ENCODE results near the gene PIK3C2G. TPM values are rescaled to one million over a fixed set of nuclear protein-coding genes. Genes with fewer than 3 reads are reported as not detected.
A peak's percentile ranks its signal among the peaks of the same experiment; 100 is the strongest.

The PIK3C2G gene
- total RNA-seq, 4 donors from 2014 or later = 0.10 to 0.88 (median 0.40) TPM; not detected in 1

DNA sequence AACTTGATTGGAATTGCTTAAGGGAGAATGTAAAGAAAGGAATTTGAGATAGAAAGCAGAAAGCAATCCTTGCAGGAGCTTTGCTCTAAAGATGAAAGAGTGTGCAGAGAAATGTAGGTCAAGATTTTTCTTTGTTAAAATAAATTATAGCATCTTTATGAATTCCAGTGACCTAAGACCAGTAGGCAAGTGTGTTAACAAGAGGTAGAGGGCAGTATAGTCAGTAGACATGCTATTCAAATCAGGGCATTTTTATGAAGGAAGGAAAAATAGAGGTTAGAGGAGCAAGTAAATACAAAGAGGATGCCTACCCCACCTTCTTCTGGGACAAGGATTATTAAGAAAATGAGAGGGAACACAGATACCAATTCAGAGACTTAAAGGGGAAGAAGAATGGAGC, 328.0 kb downstream of the PIK3C2G start:
- DNase-seq = no peak
- TF ChIP-seq, protein P1, sequence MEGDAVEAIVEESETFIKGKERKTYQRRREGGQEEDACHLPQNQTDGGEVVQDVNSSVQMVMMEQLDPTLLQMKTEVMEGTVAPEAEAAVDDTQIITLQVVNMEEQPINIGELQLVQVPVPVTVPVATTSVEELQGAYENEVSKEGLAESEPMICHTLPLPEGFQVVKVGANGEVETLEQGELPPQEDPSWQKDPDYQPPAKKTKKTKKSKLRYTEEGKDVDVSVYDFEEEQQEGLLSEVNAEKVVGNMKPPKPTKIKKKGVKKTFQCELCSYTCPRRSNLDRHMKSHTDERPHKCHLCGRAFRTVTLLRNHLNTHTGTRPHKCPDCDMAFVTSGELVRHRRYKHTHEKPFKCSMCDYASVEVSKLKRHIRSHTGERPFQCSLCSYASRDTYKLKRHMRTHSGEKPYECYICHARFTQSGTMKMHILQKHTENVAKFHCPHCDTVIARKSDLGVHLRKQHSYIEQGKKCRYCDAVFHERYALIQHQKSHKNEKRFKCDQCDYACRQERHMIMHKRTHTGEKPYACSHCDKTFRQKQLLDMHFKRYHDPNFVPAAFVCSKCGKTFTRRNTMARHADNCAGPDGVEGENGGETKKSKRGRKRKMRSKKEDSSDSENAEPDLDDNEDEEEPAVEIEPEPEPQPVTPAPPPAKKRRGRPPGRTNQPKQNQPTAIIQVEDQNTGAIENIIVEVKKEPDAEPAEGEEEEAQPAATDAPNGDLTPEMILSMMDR (IDR thresholded peaks at IDR 0.05) = no peak
- TF ChIP-seq POLR2A (IDR thresholded peaks at IDR 0.05) = no peak
- intact Hi-C loops (cut with DNase I) = no loop called here

DNA sequence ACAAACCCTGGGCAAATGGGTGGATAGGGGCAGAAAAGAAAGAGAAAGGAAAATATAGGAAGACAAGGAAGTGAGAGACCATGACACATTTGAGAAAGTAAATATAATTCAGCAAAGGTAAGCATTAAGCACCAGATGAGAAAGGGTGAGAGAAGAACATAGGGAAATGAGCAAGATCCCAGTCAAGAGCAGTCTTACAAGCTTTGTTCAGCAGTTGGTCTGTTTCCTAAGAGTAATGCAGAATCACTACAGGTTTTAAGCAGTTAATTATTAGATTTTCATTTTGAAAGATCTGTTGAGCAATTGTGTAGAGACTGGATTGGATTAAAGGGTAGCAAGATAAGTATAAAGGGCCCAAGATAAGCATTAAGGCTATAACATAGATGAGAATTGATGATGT, 330.2 kb downstream of the PIK3C2G start:
- H3K27me3 ChIP-seq = no peaks in the 10 kb centered on the region
- H3K27ac ChIP-seq = no peak overlapping the region
- intact Hi-C loops (cut with DNase I) = no loop called here
- TF ChIP-seq, protein P1 (IDR thresholded peaks at IDR 0.05) = no peak
- TF ChIP-seq POLR2A (IDR thresholded peaks at IDR 0.05) = no peak
- H3K4me1 ChIP-seq = peaks cover 5 to 10% of the 10 kb centered on the region in 2 donors
- no peak for DNase-seq
- H3K9me3 ChIP-seq = no peaks in the 10 kb centered on the region
- no peak overlapping the region for H3K4me3 ChIP-seq (replicated peaks in 1 of 3)
- no peaks in the 10 kb centered on the region for H3K36me3 ChIP-seq

More for the DNA sequence above, 328.0 kb downstream of the PIK3C2G start:
- H3K27ac ChIP-seq = no peak overlapping the region
- no peaks in the 10 kb centered on the region for H3K4me1 ChIP-seq
- no peaks in the 10 kb centered on the region for H3K36me3 ChIP-seq
- no peaks in the 10 kb centered on the region for H3K27me3 ChIP-seq
- no peaks in the 10 kb centered on the region for H3K9me3 ChIP-seq
- H3K4me3 ChIP-seq (replicated peaks in 1 of 3) = no peak overlapping the region

GRCh38 chr12:18595412-18595811, 334.1 kb downstream of the PIK3C2G start:
- Histone ChIP-seq H3K27ac (peak overlapping the region in 2 of 3 donors; percentile 23 to 69), H3K27me3 (no peaks in the 10 kb centered on the region), H3K4me3 (replicated peaks in 1 of 3) (no peak overlapping the region), H3K36me3 (no peaks in the 10 kb centered on the region), H3K9me3 (no peaks in the 10 kb centered on the region), H3K4me1 (peaks cover 5 to 11% of the 10 kb centered on the region in 2 donors)
- DNase-seq = peak; percentile 13 to 53
- intact Hi-C loops (cut with DNase I) = no loop called here
- TF ChIP-seq, protein P1 (IDR thresholded peaks at IDR 0.05) = no peak
- no peak for TF ChIP-seq POLR2A (IDR thresholded peaks at IDR 0.05)

DNA sequence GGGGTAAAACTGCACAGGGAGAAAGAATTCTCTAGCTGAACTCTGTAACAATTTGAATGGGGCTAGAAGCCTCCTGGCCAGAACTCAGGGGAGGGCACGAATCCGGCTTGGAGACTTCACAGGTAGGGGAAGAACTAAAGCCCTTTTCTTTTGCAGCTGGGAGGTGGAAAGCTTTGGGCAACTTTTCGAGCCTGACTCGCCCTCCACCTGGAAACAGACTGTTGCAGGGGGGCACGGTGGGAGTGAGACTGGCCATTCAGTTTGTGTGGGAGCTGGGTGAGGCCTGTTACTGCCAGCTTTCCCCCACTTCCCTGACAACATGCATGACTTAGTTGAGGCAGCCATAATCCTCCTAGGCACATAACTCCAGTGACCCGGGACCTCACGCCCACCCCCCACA, 340.6 kb downstream of the PIK3C2G start:
- Histone ChIP-seq H3K4me3 (replicated peaks in 1 of 3) (no peak overlapping the region), H3K27ac (no peak overlapping the region), H3K4me1 (no peaks in the 10 kb centered on the region), H3K36me3 (no peaks in the 10 kb centered on the region), H3K9me3 (no peaks in the 10 kb centered on the region), H3K27me3 (no peaks in the 10 kb centered on the region)
- WGBS, 2 donors = 91 to 92% methylated on average over 5 to 7 of the region's 7 CpGs
- TF ChIP-seq POLR2A (IDR thresholded peaks at IDR 0.05) = no peak
- TF ChIP-seq, protein P1 (IDR thresholded peaks at IDR 0.05) = no peak
- DNase-seq = no peak
- intact Hi-C loops (cut with DNase I) = no loop called here

- TF ChIP-seq, protein P1 (IDR thresholded peaks at IDR 0.05) = no peak
- no peak for TF ChIP-seq POLR2A (IDR thresholded peaks at IDR 0.05)
- intact Hi-C loops (cut with DNase I) = no loop called here
- DNase-seq = no peak
- Histone ChIP-seq H3K9me3 (no peaks in the 10 kb centered on the region), H3K27ac (no peak overlapping the region), H3K36me3 (no peaks in the 10 kb centered on the region), H3K4me1 (no peaks in the 10 kb centered on the region), H3K27me3 (no peaks in the 10 kb centered on the region), H3K4me3 (replicated peaks in 1 of 3) (no peak overlapping the region)
- 77 to 84% methylated on average over 2 of the region's 2 CpGs for WGBS, 2 donors
Observed at GRCh38 chr12:18612971-18613370, 351.7 kb downstream of the PIK3C2G start.

Data from thyroid gland (tissue), 4 donors.